HG03060 (cell line): ENCODE measurements around the gene APIP.

Experiments used
- ATAC-seq: cut with Tn5 transposase; IDR thresholded peaks from one replicate; pipeline ENCODE4 v1.9.1; 2021; ENCODE audit warnings: low read depth, moderate number of reproducible peaks; ENCODE audit not compliant: unreplicated experiment

The APIP gene

DNA sequence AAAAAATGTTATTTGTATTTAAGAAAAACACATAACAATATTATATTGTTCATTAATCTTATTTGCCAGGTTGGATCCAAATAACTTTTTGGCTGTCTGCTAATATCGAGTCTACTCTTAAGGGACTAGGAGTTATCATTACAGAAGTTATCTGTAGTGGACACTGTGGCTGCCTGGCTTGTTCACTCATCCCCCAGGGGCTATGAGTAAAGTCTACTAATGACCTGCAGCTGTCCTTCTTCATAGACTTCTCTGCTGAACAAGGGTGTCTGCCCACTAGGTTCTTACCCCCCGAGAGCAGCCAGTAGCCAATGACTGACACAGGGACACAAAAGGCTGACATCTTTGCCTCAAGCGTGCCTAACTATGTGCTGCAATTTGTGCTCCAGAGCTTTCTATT is 69.7 kb downstream of the APIP start:
- ATAC-seq: no peak

DNA sequence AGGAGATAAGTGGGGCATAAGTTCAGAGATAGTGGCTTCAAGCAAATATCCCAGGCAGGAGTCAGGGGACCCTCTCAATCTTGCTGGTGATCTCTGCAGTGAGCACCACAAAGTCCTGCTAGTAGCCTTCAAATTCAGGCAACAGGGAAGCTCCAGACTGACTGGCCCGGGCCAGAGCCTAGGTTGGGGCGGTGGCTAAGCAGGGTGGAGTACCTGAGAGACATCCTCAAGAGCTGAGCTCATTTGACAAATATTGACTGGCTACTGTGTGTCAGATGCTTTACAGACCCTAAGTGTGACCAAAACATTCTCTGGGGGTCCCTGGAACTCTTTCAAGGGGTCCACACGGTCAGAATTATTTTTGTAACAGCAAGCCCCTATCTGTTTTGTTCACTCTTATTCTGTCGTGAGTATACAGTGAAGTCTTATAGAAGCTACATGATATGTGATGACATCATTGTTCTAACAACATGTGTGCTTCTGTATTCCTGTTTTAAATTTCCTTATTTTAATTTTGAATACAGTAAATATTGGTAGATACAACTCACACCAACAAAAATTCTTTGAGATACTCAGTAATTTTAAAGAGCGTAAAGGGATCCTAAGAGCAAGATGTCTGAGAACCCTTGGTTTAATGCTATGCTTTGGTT is 71.6 kb downstream of the APIP start:
- no peak for ATAC-seq

DNA sequence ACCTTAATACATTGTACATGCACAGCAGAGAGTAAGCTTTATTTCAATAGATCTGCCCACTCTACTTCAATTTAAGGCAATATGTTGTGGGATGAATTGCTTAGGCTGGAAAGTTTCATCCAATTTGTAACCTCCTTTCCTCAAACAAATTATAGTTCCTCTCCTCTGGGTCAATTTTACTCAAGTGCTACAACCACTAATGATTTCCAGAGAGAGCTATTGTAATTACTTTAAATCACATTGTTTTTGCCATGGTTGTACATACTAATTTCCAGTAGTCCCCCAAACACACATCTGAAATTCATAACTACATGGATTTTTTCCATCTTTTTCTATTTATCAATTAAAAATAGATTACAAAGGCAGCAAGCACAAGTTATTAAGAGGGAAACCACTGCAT is 72.9 kb downstream of the APIP start:
- no peak for ATAC-seq

DNA sequence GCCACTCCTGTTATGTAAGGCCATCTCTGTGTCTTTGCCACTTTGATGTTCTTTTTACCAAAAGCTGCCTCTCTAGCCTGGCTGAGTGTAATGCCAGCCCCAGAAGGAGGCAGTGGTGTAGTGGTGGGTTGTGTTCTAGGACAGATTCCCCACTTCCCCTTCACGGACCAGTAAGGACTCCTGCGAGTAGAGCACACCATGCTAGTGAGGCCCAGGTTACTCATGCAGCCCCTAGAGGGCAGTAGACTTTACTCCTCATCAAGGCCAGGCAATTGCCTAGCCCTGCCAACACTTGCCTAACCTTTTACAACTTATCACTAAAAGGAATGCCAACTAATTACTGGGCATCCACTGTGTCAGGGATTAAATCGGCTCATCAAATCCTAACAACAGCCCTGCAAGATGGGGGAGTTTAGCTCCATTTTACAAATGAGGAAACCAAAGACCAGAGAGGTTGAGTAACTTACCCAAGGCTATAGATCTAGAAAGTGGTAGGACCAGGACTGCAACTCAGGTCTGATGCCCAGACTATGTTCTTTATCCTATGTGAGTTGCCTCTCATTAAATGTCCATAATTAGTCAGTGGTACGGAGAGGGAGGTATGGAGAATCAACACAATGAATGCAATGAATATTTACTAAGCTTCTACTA is 75.3 kb downstream of the APIP start:
- peak; percentile 55 for ATAC-seq

DNA sequence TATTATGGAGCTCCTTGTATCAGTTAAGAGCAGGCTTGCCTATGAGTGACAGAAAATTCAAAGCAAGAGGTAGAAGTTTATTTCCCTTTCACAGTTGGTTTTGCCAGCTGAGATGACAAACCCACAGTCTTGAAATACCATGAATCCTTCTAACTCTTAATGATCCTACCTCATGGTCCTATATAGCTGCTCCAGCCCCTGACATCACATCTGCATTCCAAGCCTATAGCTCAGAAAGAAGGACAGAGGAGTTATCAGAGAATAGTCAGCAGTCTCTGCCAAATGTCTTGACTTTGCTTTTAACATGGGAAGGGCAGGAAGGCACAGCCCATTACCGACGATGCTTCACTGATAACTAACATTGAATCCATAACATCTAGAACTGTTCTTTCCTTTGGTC is 76.2 kb downstream of the APIP start:
- ATAC-seq: no peak

DNA sequence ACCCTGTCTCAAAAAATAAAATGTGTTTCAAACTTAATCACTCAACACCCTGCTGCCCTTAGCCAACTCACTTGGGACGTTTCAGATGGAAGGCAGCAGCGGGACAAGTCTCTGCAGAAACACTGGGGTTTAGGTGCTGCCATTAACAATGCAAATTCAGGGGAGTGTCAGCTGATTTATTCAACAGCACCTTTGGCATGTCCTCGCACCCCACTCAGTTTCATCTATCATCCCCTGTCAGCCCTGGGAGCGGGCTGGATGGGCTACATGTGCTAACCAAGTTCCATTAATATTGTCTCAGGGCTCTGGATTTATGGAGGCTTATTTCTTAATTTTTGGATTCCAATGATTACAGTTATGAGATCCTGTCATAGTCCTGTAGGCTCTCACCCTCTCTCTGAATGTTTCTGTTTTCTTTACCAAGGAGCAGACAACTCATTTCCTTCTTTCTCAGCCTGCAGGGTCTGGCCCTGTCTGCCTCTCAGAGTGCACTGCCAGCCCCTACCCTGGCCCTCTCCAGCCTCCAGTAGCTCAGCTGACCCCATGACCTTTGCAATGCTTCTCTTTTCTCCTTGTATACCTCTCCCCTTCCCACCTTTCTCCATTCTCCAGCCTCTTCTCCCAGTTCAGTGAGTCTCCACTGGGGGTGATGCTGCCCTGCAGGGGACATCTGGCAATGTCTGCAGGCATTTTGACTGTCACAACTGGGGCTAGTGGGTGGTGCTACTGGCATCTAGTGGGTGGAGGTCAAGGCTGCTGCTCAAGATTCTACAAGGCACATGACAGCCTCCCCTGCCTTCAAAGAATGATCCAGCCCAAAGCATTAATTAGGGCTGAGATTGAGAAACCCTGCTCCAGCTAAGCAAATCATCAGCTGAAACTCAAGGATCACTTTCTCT is 79.0 kb downstream of the APIP start:
- no peak for ATAC-seq

DNA sequence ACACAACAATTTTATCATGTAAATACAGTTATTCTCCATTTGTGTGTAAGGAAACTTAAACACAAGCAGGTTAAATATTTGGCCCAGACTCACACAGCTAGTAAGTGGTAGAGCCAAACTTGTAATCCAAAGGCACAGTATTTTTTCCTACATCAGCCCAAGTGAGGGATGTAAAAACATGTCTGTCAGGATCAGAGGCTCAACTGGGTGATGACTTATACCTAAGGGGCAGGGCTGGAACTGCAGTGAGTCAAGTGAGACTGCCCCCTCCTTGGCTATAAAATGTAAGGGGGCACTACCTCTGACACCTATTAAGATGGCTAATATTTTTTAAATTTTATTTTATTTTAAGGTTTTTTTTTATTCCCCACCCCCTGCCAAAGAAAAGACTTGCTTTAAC is 82.6 kb downstream of the APIP start:
- no peak for ATAC-seq
